DND-41 (cell line): Measurements from ENCODE around the gene HACD4.

Source experiments
- EZH2 ChIP-seq: IDR thresholded peaks from 3 replicates; pipeline ENCODE4 v1.6.1; 2012; ENCODE audit warnings: borderline replicate concordance, low read depth, mild to moderate bottlenecking, moderate library complexity, low read length, inconsistent platforms; ENCODE audit not compliant: severe bottlenecking
- TF ChIP-seq, protein P1 (sequence below): IDR thresholded peaks from 2 replicates; pipeline ENCODE4 v1.5.1; 2012; ENCODE audit warnings: borderline replicate concordance, low read length, moderate library complexity, mild to moderate bottlenecking; ENCODE audit not compliant: poor library complexity, severe bottlenecking; ENCODE audit errors: extremely low read depth

GRCh38 chr9:21029661-21030060 is 1.8 kb downstream of the HACD4 start:
- TF ChIP-seq, protein P1, sequence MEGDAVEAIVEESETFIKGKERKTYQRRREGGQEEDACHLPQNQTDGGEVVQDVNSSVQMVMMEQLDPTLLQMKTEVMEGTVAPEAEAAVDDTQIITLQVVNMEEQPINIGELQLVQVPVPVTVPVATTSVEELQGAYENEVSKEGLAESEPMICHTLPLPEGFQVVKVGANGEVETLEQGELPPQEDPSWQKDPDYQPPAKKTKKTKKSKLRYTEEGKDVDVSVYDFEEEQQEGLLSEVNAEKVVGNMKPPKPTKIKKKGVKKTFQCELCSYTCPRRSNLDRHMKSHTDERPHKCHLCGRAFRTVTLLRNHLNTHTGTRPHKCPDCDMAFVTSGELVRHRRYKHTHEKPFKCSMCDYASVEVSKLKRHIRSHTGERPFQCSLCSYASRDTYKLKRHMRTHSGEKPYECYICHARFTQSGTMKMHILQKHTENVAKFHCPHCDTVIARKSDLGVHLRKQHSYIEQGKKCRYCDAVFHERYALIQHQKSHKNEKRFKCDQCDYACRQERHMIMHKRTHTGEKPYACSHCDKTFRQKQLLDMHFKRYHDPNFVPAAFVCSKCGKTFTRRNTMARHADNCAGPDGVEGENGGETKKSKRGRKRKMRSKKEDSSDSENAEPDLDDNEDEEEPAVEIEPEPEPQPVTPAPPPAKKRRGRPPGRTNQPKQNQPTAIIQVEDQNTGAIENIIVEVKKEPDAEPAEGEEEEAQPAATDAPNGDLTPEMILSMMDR = no peak
- no peak for TF ChIP-seq EZH2
